Keratinocyte (primary cell): Measurements from ENCODE around the gene GPR15LG. TPM values are rescaled to one million over a fixed set of nuclear protein-coding genes. Genes with fewer than 3 reads are reported as not detected.

Experiments used
- DNase-seq: peaks from one replicate; pipeline ENCODE4 v3.0.0-alpha.2; 2011; ENCODE audit warnings: low read depth, missing footprints, low spot score
- FAIRE-seq: peaks from 2 replicates; lab custom pipeline; 2011; peaks lifted over from hg19 to GRCh38; lab: Jason Lieb, UNC
- H2AFZ ChIP-seq: 2 replicates; pipeline ENCODE4 v1.6.0; 2012; ENCODE audit warnings: low read length, control low read depth, inconsistent platforms; ENCODE audit not compliant: control insufficient read depth
- H3K27ac ChIP-seq: 2 replicates; pipeline ENCODE4 v1.5.1; 2011; ENCODE audit warnings: low read length; ENCODE audit not compliant: control insufficient read depth, insufficient read depth
- H3K27me3 ChIP-seq: 3 replicates; pipeline ENCODE4 v1.6.0; 2011; ENCODE audit warnings: low read length; ENCODE audit not compliant: control insufficient read depth, insufficient read depth; ENCODE audit errors: extremely low read depth
- H3K36me3 ChIP-seq, 2 experiments: 2 replicates in 1 of 2; 3 replicates in 1 of 2; pipeline ENCODE4 v1.5.1; 2011; ENCODE audit warnings: low read length in 2 of 2, mild to moderate bottlenecking in 1 of 2; ENCODE audit not compliant: control insufficient read depth in 2 of 2, insufficient read depth in 2 of 2; ENCODE audit errors: extremely low read depth in 1 of 2
- H3K4me1 ChIP-seq: 3 replicates; pipeline ENCODE4 v1.5.1; 2011; ENCODE audit warnings: low read length; ENCODE audit not compliant: control insufficient read depth, insufficient read depth; ENCODE audit errors: extremely low read depth
- H3K4me2 ChIP-seq: 3 replicates; pipeline ENCODE4 v1.6.0; 2011; ENCODE audit warnings: low read depth, low read length; ENCODE audit not compliant: control insufficient read depth, insufficient read depth; ENCODE audit errors: extremely low read depth
- H3K4me3 ChIP-seq, 3 experiments: fragments of 200-600 bp in 1 of 3; sonication (generic) in 1 of 3; 2 replicates in 2 of 3; 3 replicates in 1 of 3; pipeline ENCODE4 v1.5.1; 2011 to 2016; ENCODE audit warnings: low read length in 3 of 3, mild to moderate bottlenecking in 3 of 3, control low read depth in 2 of 3, inconsistent platforms in 1 of 3, low read depth in 1 of 3, mixed read lengths in 1 of 3, mixed run types in 1 of 3, moderate library complexity in 1 of 3; ENCODE audit not compliant: control insufficient read depth in 2 of 3, insufficient read depth in 2 of 3; ENCODE audit errors: extremely low read depth in 1 of 3
- H3K79me2 ChIP-seq: 2 replicates; pipeline ENCODE4 v1.6.0; 2012; ENCODE audit warnings: low read length; ENCODE audit not compliant: control insufficient read depth, insufficient read depth
- H3K9ac ChIP-seq: 3 replicates; pipeline ENCODE4 v1.6.0; 2011; ENCODE audit warnings: low read length; ENCODE audit not compliant: control insufficient read depth, insufficient read depth; ENCODE audit errors: extremely low read depth
- H3K9me1 ChIP-seq: 3 replicates; pipeline ENCODE4 v1.6.0; 2011; ENCODE audit warnings: low read length; ENCODE audit not compliant: control insufficient read depth, insufficient read depth; ENCODE audit errors: extremely low read depth
- H3K9me3 ChIP-seq: 2 replicates; pipeline ENCODE4 v1.5.1; 2012; ENCODE audit warnings: low read depth, low read length; ENCODE audit not compliant: control insufficient read depth
- H4K20me1 ChIP-seq: 3 replicates; pipeline ENCODE4 v1.6.0; 2011; ENCODE audit warnings: low read length; ENCODE audit not compliant: control insufficient read depth, insufficient read depth; ENCODE audit errors: extremely low read depth
- CTCF ChIP-seq, 3 experiments: IDR thresholded peaks in 1 of 3; conservative IDR thresholded peaks in 1 of 3; optimal IDR thresholded peaks in 1 of 3; 2 replicates in 2 of 3; 3 replicates in 1 of 3; pipeline versions ENCODE3 to v1.5.1; 2011; ENCODE audit warnings: low read length in 3 of 3, mild to moderate bottlenecking in 3 of 3, moderate library complexity in 2 of 3, control low read depth in 1 of 3, inconsistent platforms in 1 of 3; ENCODE audit not compliant: insufficient read depth in 2 of 3; ENCODE audit errors: extremely low read depth in 1 of 3
- EZH2 ChIP-seq: IDR thresholded peaks from one replicate; pipeline ENCODE4 v1.6.1; 2012; ENCODE audit warnings: inconsistent platforms, mild to moderate bottlenecking, low read length, moderate library complexity
- dilution Hi-C: fragments of 300-500 bp; cut with MboI; formaldehyde crosslinking; loops from one replicate; pipeline ENCODE4 v1.7.0; 2020; ENCODE audit warnings: low sequenced_read_pairs; ENCODE audit not compliant: extremely low pct_ligation_motif_present
- polyA plus RNA-seq, 5 experiments: library from polyadenylated mRNA; depleted of rRNA in 3 of 5; stranded (reverse) in 3 of 5; stranded (forward) in 1 of 5; unstranded in 1 of 5; fragments of >200 nt; gene quantifications; 1 replicate in 1 of 5; 2 replicates in 3 of 5; 3 replicates in 1 of 5; pipeline versions ENCODE4 v1.2.1 to v1.2.3, GENCODE V29; 2011 to 2012; ENCODE audit warnings: missing spikeins in 2 of 5, low read depth in 1 of 5, low replicate concordance in 1 of 5

GPR15LG gene
- polyA plus RNA-seq, 1 donor (not counting 4 experiments of a cell fraction or from before 2014, with no cell fraction given): 10.4 TPM

GRCh38 chr10:84227810-84228209 is 54.2 kb downstream of the GPR15LG start:
- Histone ChIP-seq H3K27me3 (no peaks in the 10 kb centered on the region), H4K20me1 (no peaks in the 10 kb centered on the region), H3K9me3 (no peaks in the 10 kb centered on the region), H3K4me2 (no peak overlapping the region), H3K36me3 (no peaks in the 10 kb centered on the region), H2AFZ (no peak overlapping the region), H3K79me2 (no peaks in the 10 kb centered on the region), H3K4me3 (no peak overlapping the region), H3K4me1 (no peaks in the 10 kb centered on the region), H3K27ac (no peak overlapping the region), H3K9ac (no peak overlapping the region), H3K9me1 (no peaks in the 10 kb centered on the region)
- DNase-seq (no peak), FAIRE-seq (no peak)
- TF ChIP-seq CTCF (optimal IDR thresholded peaks at IDR 0.05 in 1 of 3, IDR thresholded peaks at IDR 0.05 in 1 of 3, conservative IDR thresholded peaks at IDR 0.05 in 1 of 3; ENCODE audit: extremely low read depth in 1 of 3, insufficient read depth in 2 of 3, low read length in 3 of 3) (no peak), EZH2 (no peak)
- dilution Hi-C loops: no loop called here

GRCh38 chr10:84230359-84230758 is 56.8 kb downstream of the GPR15LG start:
- no peak for FAIRE-seq
- no peak for TF ChIP-seq CTCF (optimal IDR thresholded peaks at IDR 0.05 in 1 of 3, IDR thresholded peaks at IDR 0.05 in 1 of 3, conservative IDR thresholded peaks at IDR 0.05 in 1 of 3; ENCODE audit: extremely low read depth in 1 of 3, insufficient read depth in 2 of 3, low read length in 3 of 3)
- TF ChIP-seq EZH2: no peak
- no peaks in the 10 kb centered on the region for H3K79me2 ChIP-seq

More at GRCh38 chr10:84230359-84230758, 56.8 kb downstream of the GPR15LG start:
- Histone ChIP-seq H2AFZ (no peak overlapping the region), H3K9me1 (no peaks in the 10 kb centered on the region), H3K4me2 (no peak overlapping the region), H3K27me3 (no peaks in the 10 kb centered on the region), H3K4me3 (no peak overlapping the region), H3K27ac (no peak overlapping the region), H3K36me3 (no peaks in the 10 kb centered on the region), H4K20me1 (no peaks in the 10 kb centered on the region), H3K4me1 (no peaks in the 10 kb centered on the region), H3K9ac (no peak overlapping the region), H3K9me3 (no peaks in the 10 kb centered on the region)
- no peak for DNase-seq
- dilution Hi-C loops: no loop called here
